ENCODE measurements around the gene OAT.

Gene OAT

GRCh38 chr10:124350806-124351205 lies 67.9 kb downstream of the OAT start:
- POLR2A ChIA-PET (ENCODE audit: low non-redundant PET): no interaction called here
- no peak for TF ChIP-seq CTCF (conservative IDR thresholded peaks at IDR 0.05; ENCODE audit: low read depth)
- no peak overlapping the region for H3K27ac ChIP-seq
- CTCF ChIA-PET: no interaction called here
- DNase-seq (ENCODE audit: low spot score): no peak

DNA sequence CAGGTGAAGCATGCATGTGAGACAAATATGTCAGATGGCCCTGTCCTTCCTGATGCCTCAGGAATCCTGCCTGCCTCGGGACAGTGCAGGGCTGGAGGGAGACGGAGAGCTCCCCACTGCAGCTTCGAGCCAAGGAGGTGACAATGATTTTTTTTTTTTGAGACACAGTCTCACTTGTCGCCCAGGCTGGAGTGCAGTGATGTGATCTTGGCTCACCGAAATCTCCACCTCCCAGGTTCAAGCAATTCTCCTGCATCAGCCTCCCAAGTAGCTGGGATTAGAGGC lies 68.8 kb downstream of the OAT start:
- ChIA-PET CTCF (no interaction called here), POLR2A (ENCODE audit: low non-redundant PET) (no interaction called here)
- TF ChIP-seq CTCF (conservative IDR thresholded peaks at IDR 0.05; ENCODE audit: low read depth): no peak
- no peak for DNase-seq (ENCODE audit: low spot score)
- no peak overlapping the region for H3K27ac ChIP-seq

DNA sequence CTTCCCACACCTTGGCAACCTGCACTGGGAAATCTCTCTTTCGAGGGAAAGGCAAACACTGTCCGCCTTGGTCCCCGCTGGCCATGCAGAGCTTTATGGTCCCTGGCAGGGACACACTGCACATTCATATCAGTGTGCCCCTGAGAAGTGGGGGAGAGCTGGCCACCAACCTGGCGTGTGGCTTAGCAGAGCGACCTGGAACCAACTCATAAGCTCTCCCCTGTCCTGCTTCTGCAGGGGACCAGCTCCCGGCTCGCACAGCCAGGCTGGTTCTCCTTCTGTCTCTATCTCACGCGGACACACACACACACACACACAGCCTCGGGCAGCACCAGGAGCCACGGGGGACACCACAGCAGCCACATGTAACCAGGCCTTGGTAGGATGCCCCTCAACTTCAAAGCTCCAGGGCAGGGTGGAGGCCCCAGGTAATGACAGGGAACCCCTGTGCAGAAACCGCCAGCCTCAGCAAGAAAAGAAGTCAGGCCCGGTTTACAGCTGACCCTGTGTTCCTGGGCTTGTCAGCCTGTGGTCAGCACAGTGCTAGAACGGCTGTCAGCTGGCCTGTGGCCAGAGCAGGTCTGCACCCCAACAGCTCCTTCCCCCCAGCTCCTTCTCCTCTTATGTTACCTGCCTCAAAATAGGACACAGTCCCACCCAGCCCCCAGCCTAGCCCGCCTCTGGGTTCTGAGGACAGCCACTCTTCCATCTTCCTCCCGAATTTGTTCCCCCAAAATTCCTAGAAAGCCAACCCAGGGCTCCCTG lies 69.3 kb downstream of the OAT start:
- no peak overlapping the region for H3K27ac ChIP-seq
- POLR2A ChIA-PET (ENCODE audit: low non-redundant PET): no interaction called here
- TF ChIP-seq CTCF (conservative IDR thresholded peaks at IDR 0.05; ENCODE audit: low read depth): no peak
- DNase-seq (ENCODE audit: low spot score): no peak
- CTCF ChIA-PET: interaction anchor here (0.5 to 1.1 kb wide), 3 partner anchors 9 to 475 kb away, joined by 3 to 5 read pairs (median 3); no protein-coding TSS in a partner anchor

DNA sequence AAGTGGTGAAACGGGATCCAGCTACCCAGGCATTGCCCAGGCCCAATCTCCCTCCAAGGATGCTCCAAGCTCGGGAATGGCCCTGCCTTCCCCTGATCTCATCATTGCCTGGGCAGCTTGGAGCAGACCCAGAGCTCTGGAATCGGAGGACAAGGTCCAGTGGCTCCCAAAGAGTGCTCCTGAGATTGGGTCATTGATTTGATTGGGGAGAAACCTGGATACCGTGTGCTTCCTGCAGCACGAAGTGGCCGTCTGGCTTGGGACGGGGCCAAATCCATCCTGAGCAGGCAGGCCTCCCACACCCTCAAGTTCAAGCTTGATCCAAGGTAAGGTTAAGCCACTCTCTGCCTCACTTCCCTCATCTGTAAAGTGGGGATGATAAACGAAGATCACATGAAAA lies 69.9 kb downstream of the OAT start:
- H3K27ac ChIP-seq: no peak overlapping the region
- POLR2A ChIA-PET (ENCODE audit: low non-redundant PET): no interaction called here
- no peak for DNase-seq (ENCODE audit: low spot score)
- CTCF ChIA-PET: interaction anchor here (0.5 to 1.1 kb wide), 3 partner anchors 9 to 475 kb away, joined by 3 to 5 read pairs (median 3); no protein-coding TSS in a partner anchor
- TF ChIP-seq CTCF (conservative IDR thresholded peaks at IDR 0.05; ENCODE audit: low read depth): no peak

DNA sequence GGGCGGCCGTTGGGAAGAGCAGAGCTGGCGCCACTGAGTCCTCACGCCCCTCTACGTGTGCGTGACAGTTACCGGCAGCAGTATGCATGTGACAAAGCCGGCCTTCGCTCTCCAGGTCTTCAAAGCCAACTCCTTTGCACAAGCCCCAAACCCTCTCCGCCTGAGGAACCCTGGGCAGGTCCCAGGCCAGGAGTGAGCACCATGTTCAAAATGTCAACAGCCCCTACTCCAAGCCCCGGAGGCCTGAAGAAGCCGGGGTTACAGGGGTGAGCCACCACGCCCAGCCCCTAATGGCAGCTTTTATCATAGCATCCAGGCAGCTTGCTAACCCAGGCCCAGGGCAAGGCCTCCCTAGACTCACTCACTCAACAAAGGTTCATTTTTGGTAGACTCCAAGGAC lies 70.8 kb downstream of the OAT start:
- H3K27ac ChIP-seq: no peak overlapping the region
- POLR2A ChIA-PET (ENCODE audit: low non-redundant PET): no interaction called here
- no peak for TF ChIP-seq CTCF (conservative IDR thresholded peaks at IDR 0.05; ENCODE audit: low read depth)
- no peak for DNase-seq (ENCODE audit: low spot score)
- CTCF ChIA-PET: interaction anchor here (0.7 kb wide), 1 partner anchor 750 kb away, joined by 4 read pairs; no protein-coding TSS in a partner anchor

Data from RWPE1 (cell line).